ENCODE data around the gene XPNPEP2.

Gene XPNPEP2

DNA sequence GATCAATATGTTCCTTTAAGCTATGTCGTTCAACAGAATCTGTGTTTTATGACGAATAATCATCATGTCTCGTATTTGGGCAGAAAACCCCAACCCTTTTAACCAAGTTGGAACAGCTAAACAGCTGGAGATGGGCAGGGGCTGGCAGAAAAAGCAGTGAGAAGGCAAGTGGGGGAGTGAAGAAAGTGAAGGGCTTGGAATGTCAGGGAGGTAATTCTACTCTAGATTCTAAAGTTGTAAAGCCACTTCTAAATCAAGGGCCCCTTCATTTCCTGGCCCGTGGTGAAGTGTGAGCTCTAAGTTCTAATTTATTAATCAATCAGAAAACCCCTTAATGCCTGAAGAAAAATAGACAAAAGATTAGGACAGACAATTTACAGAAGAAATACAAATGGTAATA is 61.4 kb downstream of the XPNPEP2 start:
- DNase-seq = no peak

DNA sequence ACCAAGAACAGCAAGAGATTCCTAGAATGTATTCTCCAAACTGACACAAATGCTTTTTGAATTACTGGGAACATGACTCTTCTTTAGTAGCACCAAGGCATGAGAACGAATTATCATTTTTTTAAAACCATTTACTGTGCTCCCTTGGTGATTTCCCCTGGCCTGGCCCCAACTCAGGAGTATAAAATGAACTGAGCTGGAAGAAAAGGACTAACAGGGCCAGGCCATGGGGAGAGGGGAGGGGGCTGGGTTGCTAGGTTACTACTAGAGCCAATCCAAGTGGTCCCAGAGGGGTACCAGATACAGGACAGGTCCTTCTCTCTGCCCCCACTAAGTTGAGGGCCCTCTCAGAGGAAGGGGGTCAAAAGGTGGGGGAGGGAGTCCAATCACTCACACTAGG is 64.1 kb downstream of the XPNPEP2 start:
- no peak for DNase-seq

DNA sequence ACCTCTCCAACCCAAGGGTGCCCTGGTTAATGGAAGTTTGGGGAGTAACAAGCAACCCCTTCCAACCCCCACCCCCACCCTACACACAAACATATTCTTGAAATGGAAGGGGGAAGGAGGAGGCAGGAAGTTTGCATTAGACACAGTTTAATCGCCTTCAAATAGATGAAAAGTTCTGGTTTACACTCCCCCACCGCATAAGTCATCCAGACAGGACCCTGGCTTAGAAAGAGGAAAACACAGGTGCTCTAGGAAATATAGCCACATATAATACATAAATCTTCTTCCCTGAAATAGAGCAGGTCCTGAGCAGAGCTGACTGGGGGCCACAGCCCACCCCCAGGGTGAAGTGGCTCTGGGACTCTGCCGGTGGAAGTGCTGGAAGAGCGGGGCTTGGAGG is 66.0 kb downstream of the XPNPEP2 start:
- no peak for DNase-seq

DNA sequence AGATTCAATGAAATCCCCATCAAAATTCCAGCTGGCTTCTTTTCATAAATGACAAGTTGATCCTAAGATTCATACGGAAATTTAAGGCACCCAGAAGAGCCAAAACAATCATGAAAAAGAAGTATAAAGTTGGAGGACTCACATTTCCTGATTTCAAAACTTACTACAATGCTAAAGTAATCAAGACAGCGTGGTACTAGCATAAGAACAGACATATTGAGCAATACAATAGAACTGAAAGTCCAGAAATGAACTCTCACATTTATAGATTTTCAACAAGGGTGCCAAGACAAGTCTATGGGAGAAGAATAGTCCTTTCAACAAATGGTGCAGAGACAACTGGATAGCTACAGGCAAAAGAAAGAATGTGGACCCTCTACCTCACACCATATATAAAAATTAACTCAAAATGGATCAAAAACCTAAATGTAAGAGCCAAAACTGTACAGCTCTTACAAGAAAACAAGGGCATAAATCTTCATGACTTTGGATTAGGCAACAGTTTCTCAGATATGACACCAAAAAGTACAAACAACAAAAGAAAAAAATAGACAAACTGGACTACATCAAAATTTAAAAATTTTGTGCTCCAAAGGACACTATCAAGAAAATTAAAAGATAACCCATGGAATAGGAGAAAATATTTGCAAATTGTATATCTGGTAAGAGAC is 69.5 kb downstream of the XPNPEP2 start:
- DNase-seq = no peak

DNA sequence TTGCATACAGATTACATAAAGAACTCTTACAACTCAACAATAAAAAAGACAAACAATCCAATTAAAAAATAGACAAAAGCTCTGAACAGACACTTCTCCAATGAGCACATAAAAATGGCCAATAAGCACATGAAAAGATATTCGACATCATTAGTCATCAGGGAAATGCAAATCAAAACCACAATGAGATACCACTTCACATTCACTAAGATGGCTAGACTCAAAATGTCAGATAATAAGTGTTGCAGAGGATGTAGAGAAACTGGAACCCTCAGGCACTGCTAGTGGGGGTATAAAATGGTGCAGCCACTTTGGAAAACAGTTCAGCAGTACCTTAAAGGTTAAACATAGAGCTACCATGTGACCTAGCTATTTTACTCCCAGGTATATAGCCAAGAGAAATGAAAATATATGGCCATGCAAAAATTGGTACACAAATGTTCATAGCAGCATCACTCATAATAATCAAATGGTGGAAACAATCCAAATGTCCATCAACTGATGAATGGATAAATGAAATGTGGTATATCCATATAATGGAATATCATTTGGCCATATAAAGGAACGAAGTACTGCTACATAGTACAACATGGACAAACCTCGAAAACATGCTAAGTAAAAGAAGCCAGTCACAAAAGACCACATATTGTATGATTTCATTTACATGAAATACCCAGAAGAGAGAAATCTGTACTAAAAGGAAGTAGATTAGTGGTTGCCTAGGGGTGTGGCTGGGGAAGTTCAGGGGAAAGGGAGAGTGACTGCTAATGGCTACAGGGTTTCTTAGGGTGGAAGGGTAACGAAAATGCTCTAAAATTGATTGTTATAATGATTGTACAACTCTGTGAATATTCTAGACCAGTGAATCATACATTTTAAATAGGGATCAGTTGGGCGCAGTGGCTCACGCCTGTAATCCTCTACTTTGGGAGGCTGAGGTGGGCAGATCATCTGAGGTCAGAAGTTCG is 70.3 kb downstream of the XPNPEP2 start:
- no peak for DNase-seq

DNA sequence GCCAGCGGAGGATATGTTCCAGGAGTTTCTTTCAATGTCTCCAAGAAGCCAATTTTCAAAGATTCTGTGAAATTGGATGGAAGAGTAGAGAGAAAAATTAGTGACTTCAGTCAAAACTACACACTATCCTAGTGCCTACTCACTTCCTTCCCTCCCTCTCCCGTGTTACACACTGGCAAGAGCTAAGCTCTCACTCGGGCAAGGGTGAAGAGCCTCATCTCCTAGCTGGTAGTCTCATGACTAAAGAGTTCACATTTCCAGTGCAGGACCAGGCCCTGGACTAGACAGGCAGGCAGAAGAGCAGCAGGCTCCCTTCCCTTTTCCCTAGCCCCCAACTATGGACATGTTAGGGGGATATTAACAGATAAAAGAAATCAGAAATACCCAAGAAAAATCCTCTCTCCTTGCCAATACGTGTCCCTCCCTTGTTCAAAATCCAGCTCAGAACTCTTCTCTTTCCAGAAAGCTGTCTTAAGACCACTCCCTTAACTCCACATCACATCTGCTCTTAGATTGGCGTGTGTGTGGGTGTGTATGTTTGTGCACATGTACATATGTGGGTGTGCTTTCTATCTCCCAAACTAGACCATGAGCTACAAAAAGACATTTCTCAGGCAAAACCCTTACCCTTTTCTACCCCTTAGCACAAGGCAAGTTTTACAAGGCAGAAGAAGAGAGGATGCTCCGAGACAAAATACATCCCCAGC is 75.0 kb downstream of the XPNPEP2 start:
- no peak for DNase-seq

DNA sequence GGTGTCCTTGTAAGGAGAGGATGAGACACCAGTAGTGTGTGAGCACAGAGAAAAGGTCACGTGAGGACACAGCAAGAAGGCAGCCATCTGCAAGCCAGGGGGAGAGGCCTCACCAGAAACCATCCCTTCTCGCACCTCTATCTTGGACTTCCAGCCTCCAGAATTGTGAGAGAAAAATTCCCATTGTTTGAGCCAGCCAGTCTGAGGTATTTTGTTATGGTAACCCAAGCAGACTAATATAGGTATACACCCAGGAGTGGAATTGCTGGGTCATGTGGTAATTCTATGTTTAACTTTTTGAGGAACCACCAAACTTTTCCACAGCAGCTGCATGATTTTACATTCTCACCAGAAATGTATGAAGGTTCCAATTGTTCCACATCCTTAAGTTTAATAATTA is 79.3 kb downstream of the XPNPEP2 start:
- no peak for DNase-seq
